DND-41 (cell line): ENCODE data around the gene TRIM74.
"Not testable (repeated sequence)": the region's sequence is repeated elsewhere in the genome, so short reads cannot be mapped to it uniquely, and the experiment has no call there.

Source experiments
- EZH2 ChIP-seq: IDR thresholded peaks from 3 replicates; pipeline ENCODE4 v1.6.1; 2012; ENCODE audit warnings: borderline replicate concordance, low read depth, mild to moderate bottlenecking, moderate library complexity, low read length, inconsistent platforms; ENCODE audit not compliant: severe bottlenecking
- TF ChIP-seq, protein P1 (sequence below): IDR thresholded peaks from 2 replicates; pipeline ENCODE4 v1.5.1; 2012; ENCODE audit warnings: borderline replicate concordance, low read length, moderate library complexity, mild to moderate bottlenecking; ENCODE audit not compliant: poor library complexity, severe bottlenecking; ENCODE audit errors: extremely low read depth

DNA sequence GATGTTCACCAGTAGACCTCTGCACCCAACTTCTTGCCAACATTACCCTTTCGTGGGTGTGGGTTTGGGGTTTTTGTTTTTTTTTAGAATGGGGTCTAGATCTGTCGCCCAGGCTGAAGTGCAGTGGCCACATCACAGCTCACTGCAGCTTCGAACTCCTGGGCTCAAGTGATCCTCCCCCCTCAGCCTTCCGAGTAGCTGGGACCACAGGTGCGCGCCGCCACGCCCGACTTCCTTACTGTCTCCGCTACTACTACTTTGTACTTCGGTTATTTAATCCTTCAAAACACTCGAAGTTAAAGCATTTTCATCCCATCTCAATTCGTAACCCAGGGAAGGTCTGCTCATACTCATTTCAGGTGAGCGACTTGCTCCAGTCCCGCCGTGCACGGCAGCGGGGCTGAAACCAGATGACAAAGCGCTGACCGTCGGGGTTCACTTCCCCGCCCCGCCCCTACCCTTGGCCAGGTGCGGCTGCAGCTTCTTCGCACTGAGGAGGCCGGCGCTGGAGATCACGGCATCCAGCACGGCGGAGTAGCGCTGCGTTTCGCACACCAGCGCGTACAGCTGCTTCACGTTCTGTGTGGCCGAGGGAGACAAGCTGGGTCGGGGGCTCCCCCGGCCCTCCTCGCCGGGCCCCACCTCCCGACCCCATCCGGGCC lies 15.2 kb downstream of the TRIM74 start:
- TF ChIP-seq, protein P1, sequence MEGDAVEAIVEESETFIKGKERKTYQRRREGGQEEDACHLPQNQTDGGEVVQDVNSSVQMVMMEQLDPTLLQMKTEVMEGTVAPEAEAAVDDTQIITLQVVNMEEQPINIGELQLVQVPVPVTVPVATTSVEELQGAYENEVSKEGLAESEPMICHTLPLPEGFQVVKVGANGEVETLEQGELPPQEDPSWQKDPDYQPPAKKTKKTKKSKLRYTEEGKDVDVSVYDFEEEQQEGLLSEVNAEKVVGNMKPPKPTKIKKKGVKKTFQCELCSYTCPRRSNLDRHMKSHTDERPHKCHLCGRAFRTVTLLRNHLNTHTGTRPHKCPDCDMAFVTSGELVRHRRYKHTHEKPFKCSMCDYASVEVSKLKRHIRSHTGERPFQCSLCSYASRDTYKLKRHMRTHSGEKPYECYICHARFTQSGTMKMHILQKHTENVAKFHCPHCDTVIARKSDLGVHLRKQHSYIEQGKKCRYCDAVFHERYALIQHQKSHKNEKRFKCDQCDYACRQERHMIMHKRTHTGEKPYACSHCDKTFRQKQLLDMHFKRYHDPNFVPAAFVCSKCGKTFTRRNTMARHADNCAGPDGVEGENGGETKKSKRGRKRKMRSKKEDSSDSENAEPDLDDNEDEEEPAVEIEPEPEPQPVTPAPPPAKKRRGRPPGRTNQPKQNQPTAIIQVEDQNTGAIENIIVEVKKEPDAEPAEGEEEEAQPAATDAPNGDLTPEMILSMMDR, result not testable (repeated sequence)
- not testable (repeated sequence) for TF ChIP-seq EZH2
